Vagina (tissue), 2 donors: Measurements from ENCODE around the gene SERPINA3. TPM values are rescaled to one million over a fixed set of nuclear protein-coding genes. Genes with fewer than 3 reads are reported as not detected.

Experiments used
- DNase-seq, 2 donors: peaks; one replicate each; pipeline ENCODE4 v3.0.0-alpha.2; 2017; ENCODE audit errors: extremely low spot score in 2 of 2
- H3K27ac ChIP-seq: fragments of 200-600 bp; sonication (generic); one replicate; pipeline ENCODE4 v1.5.1; 2019
- H3K27me3 ChIP-seq: fragments of 200-600 bp; sonication (generic); one replicate; pipeline ENCODE4 v1.5.1; 2019
- H3K36me3 ChIP-seq, 2 donors: fragments of 200-600 bp; sonication (generic); one replicate each; pipeline ENCODE4 v1.5.1; 2017 to 2019
- H3K4me1 ChIP-seq: fragments of 200-600 bp; sonication (generic); one replicate; pipeline ENCODE4 v1.5.1; 2019
- H3K4me3 ChIP-seq, 2 donors: fragments of 200-600 bp; sonication (generic); 1 replicate in 1 of 2; 2 replicates in 1 of 2; pipeline ENCODE4 v1.5.1; 2016 to 2019
- H3K9me3 ChIP-seq: fragments of 200-600 bp; sonication (generic); one replicate; pipeline ENCODE4 v1.5.1; 2019
- POLR2A ChIP-seq, 2 donors: fragments of 450-650 bp; IDR thresholded peaks; one replicate each; pipeline ENCODE4 v1.6.1; 2017; ENCODE audit warnings: antibody characterized with exemption in 2 of 2, mild to moderate bottlenecking in 2 of 2, moderate library complexity in 2 of 2
- POLR2AphosphoS5 ChIP-seq, 2 donors: sonication (generic); formaldehyde crosslinking; IDR thresholded peaks; one replicate each; pipeline ENCODE4 v1.9.0; 2017; ENCODE audit warnings: antibody characterized with exemption in 2 of 2, mild to moderate bottlenecking in 2 of 2, low read depth in 1 of 2; ENCODE audit not compliant: insufficient read depth in 1 of 2
- intact Hi-C: fragments of 100-400 bp; cut with DNase I; formaldehyde crosslinking; loops from one replicate; pipeline ENCODE4 v1.15.1; 2023
- total RNA-seq: library from RNA; depleted of rRNA; stranded (reverse); fragments of >200 nt; gene quantifications from one replicate; pipeline ENCODE4 v1.2.3, GENCODE V29; 2016
- TF ChIP-seq, protein P1 (sequence below), 3 experiments: fragments of 450-650 bp in 2 of 3; fragments of 200-600 bp in 1 of 3; sonication (generic) in 1 of 3; IDR thresholded peaks; one replicate each; pipeline ENCODE4 v1.5.1; 2017 to 2019; ENCODE audit warnings: antibody characterized with exemption in 3 of 3, mild to moderate bottlenecking in 2 of 3, moderate library complexity in 2 of 3

The SERPINA3 gene
- total RNA-seq, 1 donor from 2014 or later = 328 TPM

DNA sequence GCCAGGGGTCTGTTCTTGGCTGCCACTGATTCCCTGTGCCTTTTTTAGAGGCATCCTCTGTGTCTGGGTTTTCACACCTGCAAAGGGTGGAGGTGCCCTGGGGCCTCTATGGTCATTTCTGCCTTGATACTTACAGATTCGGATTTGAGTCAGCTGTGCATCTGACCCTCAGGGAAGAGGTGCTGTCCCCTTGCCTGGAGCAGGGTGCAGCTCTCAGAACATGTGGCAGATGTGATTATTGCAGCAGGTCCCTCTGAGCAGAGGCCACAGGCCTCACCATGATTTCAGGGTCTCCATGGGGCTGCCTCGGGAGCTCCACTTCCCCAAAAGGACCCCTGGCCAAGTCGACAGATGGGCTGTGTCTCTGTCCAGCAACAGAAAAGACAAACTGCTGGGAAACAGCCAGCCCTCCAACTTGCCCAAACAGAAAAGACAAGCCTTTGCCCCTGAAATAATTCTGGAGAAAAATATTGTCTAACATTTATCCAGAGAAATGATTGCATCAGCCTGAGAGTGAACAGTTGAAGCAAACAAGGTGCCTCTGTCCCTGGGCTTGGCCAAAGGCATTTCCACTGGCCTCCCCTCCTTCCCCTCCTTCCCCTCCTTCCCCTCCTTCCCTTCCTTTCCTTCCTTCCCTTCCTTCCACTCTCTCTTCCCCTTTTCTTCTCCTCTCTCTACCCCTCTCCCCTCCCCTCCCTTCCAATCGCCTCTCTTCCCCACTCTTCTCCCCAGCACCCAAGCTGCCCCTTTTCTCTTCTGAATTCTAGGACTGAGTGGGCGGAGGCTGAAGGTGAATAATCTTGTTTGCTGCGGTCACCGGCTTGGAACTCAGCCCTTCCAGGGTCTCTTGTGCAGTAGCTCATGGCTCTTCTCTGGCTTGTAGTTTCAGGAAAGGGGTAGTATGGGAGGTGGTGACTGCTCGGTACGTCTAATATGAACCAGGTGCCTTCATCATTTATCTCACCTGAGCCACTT, 676 bp downstream of the SERPINA3 start:
- Histone ChIP-seq H3K9me3 (no peaks in the 10 kb centered on the region), H3K27me3 (no peaks in the 10 kb centered on the region), H3K4me3 (peak overlapping the region; percentile 15 to 16), H3K27ac (peak overlapping the region; percentile 74), H3K36me3 (no peaks in the 10 kb centered on the region), H3K4me1 (peaks cover 29% of the 10 kb centered on the region)
- intact Hi-C loops = no loop called here
- peak in 1 of 2 donors; percentile 37 for TF ChIP-seq POLR2AphosphoS5 (IDR thresholded peaks at IDR 0.05; ENCODE audit: insufficient read depth in 1 of 2, low read depth in 1 of 2)
- TF ChIP-seq, protein P1, sequence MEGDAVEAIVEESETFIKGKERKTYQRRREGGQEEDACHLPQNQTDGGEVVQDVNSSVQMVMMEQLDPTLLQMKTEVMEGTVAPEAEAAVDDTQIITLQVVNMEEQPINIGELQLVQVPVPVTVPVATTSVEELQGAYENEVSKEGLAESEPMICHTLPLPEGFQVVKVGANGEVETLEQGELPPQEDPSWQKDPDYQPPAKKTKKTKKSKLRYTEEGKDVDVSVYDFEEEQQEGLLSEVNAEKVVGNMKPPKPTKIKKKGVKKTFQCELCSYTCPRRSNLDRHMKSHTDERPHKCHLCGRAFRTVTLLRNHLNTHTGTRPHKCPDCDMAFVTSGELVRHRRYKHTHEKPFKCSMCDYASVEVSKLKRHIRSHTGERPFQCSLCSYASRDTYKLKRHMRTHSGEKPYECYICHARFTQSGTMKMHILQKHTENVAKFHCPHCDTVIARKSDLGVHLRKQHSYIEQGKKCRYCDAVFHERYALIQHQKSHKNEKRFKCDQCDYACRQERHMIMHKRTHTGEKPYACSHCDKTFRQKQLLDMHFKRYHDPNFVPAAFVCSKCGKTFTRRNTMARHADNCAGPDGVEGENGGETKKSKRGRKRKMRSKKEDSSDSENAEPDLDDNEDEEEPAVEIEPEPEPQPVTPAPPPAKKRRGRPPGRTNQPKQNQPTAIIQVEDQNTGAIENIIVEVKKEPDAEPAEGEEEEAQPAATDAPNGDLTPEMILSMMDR (IDR thresholded peaks at IDR 0.05) = no peak
- no peak for DNase-seq

DNA sequence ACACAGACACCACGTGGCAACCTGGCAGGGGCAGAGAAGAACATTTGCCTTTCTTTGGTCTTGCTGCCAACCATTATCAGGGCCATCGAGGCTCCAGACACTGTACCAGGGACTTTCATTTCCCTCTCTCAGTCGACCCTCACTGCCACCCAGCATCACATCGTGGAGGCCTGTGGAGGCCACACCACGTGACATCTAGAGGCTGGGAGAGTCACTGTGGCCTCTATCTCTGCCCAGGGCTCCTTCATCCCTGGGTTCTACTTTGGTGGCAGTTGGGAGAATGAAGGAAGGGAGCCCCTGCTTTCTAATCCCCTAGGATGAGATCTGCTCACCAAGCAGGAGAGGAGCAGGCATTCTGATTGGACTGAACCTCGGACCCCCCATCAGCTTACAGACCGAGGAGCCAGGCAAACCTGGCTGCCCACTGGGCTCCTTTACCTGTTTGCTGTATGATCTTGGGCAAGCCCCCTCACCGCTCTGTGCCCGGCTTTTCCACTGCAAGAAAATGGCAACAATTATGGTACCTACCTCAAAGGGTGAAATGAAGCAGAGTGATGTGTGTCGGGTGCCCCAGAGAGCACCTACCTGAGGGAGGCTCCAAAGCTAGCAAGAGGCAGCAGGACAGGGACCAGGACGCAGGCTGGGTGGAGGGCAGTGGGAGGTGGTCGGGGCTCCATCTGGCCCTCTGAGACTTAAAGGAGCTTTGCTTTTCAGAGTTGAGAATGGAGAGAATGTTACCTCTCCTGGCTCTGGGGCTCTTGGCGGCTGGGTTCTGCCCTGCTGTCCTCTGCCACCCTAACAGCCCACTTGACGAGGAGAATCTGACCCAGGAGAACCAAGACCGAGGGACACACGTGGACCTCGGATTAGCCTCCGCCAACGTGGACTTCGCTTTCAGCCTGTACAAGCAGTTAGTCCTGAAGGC, 1.8 kb downstream of the SERPINA3 start:
- Histone ChIP-seq H3K27me3 (no peaks in the 10 kb centered on the region), H3K4me3 (no peak overlapping the region), H3K36me3 (no peaks in the 10 kb centered on the region), H3K9me3 (no peaks in the 10 kb centered on the region), H3K27ac (peak overlapping the region; percentile 74), H3K4me1 (peaks cover 29% of the 10 kb centered on the region)
- TF ChIP-seq POLR2A (IDR thresholded peaks at IDR 0.05) = no peak
- TF ChIP-seq, protein P1 (IDR thresholded peaks at IDR 0.05) = no peak
- TF ChIP-seq POLR2AphosphoS5 (IDR thresholded peaks at IDR 0.05; ENCODE audit: insufficient read depth in 1 of 2, low read depth in 1 of 2) = no peak
- intact Hi-C loops = no loop called here
- no peak for DNase-seq

DNA sequence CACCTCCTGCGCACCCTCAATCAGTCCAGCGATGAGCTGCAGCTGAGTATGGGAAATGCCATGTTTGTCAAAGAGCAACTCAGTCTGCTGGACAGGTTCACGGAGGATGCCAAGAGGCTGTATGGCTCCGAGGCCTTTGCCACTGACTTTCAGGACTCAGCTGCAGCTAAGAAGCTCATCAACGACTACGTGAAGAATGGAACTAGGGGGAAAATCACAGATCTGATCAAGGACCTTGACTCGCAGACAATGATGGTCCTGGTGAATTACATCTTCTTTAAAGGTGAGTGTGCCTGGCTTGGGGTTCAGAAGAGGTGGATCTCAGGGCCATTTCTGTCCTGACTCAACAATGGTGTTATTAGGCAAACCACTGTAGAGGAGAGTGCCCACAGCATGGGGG, 2.6 kb downstream of the SERPINA3 start:
- peaks cover 29% of the 10 kb centered on the region for H3K4me1 ChIP-seq
- H3K27ac ChIP-seq = no peak overlapping the region
- TF ChIP-seq POLR2AphosphoS5 (IDR thresholded peaks at IDR 0.05; ENCODE audit: insufficient read depth in 1 of 2, low read depth in 1 of 2) (no peak), POLR2A (IDR thresholded peaks at IDR 0.05) (no peak)
- TF ChIP-seq, protein P1 (IDR thresholded peaks at IDR 0.05) = no peak
- intact Hi-C loops = no loop called here
- H3K27me3 ChIP-seq = no peaks in the 10 kb centered on the region
- no peaks in the 10 kb centered on the region for H3K36me3 ChIP-seq
- H3K9me3 ChIP-seq = no peaks in the 10 kb centered on the region
- no peak overlapping the region for H3K4me3 ChIP-seq
- no peak for DNase-seq

DNA sequence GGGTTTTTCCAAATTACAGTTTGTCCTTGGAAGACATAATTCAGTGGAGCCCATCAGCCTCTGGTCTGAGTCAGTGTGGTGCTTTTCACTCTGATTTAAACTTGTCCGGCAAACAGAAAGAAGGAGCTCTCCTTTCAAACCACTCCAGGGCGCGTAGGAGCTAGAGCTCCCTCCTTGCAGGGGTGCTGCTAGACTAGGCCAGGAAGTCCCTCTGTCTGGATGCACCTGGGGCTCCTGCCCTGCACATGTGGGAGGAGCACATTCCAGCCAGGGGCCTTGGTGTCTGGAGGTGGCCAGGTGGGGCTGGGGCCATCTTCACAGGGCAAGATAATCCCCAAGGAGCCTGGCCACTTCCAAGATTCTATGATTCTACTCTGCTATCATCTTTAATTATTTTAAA, 3.1 kb downstream of the SERPINA3 start:
- intact Hi-C loops = no loop called here
- Histone ChIP-seq H3K4me3 (no peak overlapping the region), H3K27me3 (no peaks in the 10 kb centered on the region), H3K4me1 (peaks cover 29% of the 10 kb centered on the region), H3K27ac (no peak overlapping the region), H3K9me3 (no peaks in the 10 kb centered on the region), H3K36me3 (no peaks in the 10 kb centered on the region)
- no peak for TF ChIP-seq POLR2AphosphoS5 (IDR thresholded peaks at IDR 0.05; ENCODE audit: insufficient read depth in 1 of 2, low read depth in 1 of 2)
- TF ChIP-seq, protein P1 (IDR thresholded peaks at IDR 0.05) = no peak
- TF ChIP-seq POLR2A (IDR thresholded peaks at IDR 0.05) = no peak
- DNase-seq = no peak
